Immature natural killer cell (primary cell): ENCODE results near the gene SLC47A1. TPM values are rescaled to one million over a fixed set of nuclear protein-coding genes. Genes with fewer than 3 reads are reported as not detected.
A peak's percentile ranks its signal among the peaks of the same experiment; 100 is the strongest.
"Not testable (repeated sequence)": the region's sequence is repeated elsewhere in the genome, so short reads cannot be mapped to it uniquely, and the experiment has no call there.

Experiments used
- DNase-seq, 3 donors: peaks; one replicate each; pipeline ENCODE4 v3.0.0; 2022; ENCODE audit warnings: mixed read lengths in 1 of 3
- H3K27ac Mint-ChIP-seq, 6 donors: one replicate each; pipeline ENCODE4 v1.8.0; 2020; ENCODE audit warnings: mixed read lengths in 6 of 6, mild to moderate bottlenecking in 5 of 6, inconsistent platforms in 4 of 6, moderate library complexity in 3 of 6
- H3K27me3 Mint-ChIP-seq, 3 donors: one replicate each; pipeline ENCODE4 v1.8.0; 2020 to 2021; ENCODE audit warnings: low read depth in 3 of 3, mild to moderate bottlenecking in 3 of 3, mixed read lengths in 3 of 3, moderate library complexity in 3 of 3, inconsistent platforms in 1 of 3
- H3K36me3 Mint-ChIP-seq, 3 donors: one replicate each; pipeline ENCODE4 v1.8.0; 2020; ENCODE audit warnings: mixed read lengths in 3 of 3, inconsistent platforms in 2 of 3, mild to moderate bottlenecking in 2 of 3
- H3K4me1 Mint-ChIP-seq, 2 donors: one replicate each; pipeline ENCODE4 v1.8.0; 2020; ENCODE audit warnings: inconsistent platforms in 2 of 2, mild to moderate bottlenecking in 2 of 2, mixed read lengths in 2 of 2, moderate library complexity in 1 of 2
- H3K4me3 Mint-ChIP-seq, 5 donors: one replicate each; pipeline ENCODE4 v1.8.0; 2020; ENCODE audit warnings: mild to moderate bottlenecking in 5 of 5, mixed read lengths in 5 of 5, inconsistent platforms in 3 of 5, moderate library complexity in 3 of 5
- H3K9me3 Mint-ChIP-seq, 6 donors: one replicate each; pipeline ENCODE4 v1.8.0; 2020; ENCODE audit warnings: mild to moderate bottlenecking in 6 of 6, mixed read lengths in 6 of 6, inconsistent platforms in 4 of 6, moderate library complexity in 3 of 6
- polyA plus RNA-seq, 3 donors: library from polyadenylated mRNA; unstranded; fragments of 300-500 nt; fragmentation: Illumina TruSeq; gene quantifications; one replicate each; pipeline ENCODE4 v1.2.3, GENCODE V29; 2021

SLC47A1 gene
- under 1 TPM in 1 of 3 donors, not detected in 2; 0.14 TPM for polyA plus RNA-seq

GRCh38 chr17:19533718-19534561 lies at the start of gene SLC47A1:
SLC47A1 (plus strand) TSS chr17:19533854; CDS start chr17:19533940, 86 bp downstream.
- H3K36me3 Mint-ChIP-seq: no peaks in the 10 kb centered on the region
- H3K4me1 Mint-ChIP-seq: peaks cover 10 to 12% of the 10 kb centered on the region in 2 donors
- peak within 1 kb of the TSS in 4 of 5 donors; percentile 23 to 60 (median 38) for H3K4me3 Mint-ChIP-seq
- no peaks in the 10 kb centered on the region for H3K9me3 Mint-ChIP-seq
- peaks cover 6 to 16% (median 12%) of the 10 kb centered on the region in 3 donors for H3K27me3 Mint-ChIP-seq
- peak in 1 of 3 donors; percentile 6 for DNase-seq
- no peak within 1 kb of the TSS for H3K27ac Mint-ChIP-seq

DNA sequence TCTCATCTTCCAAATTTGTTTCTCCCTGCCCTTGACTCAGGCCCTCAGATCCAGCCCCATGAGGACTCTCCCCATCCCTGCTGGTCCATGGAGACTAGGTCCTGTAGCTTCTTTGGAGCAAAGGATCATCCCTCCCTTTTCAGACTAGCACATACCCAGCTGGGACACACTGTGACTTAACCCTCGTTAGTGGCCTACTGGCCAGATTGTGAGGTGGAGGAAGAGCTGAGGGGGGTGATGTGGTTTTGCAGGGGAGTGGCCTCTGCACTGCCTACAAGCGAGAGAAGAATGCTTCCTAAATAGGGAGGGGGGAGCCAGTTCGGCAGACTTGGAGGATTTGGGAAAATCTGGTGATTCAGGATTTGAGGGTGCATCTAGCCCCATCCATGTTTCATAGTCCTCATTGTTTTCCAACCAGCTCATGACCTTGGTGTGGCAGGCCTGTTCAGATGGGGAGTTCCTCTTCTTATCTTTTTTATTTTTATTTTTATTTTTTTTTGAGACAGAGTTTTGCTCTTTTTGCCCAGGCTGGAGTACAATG lies 47.8 kb upstream of the SLC47A1 start:
- peaks cover 1 to 7% (median 5%) of the 10 kb centered on the region in 3 donors for H3K27me3 Mint-ChIP-seq
- peaks cover 0 to 4% (median 0%) of the 10 kb centered on the region in 3 donors for H3K36me3 Mint-ChIP-seq
- H3K27ac Mint-ChIP-seq: no peak overlapping the region

DNA sequence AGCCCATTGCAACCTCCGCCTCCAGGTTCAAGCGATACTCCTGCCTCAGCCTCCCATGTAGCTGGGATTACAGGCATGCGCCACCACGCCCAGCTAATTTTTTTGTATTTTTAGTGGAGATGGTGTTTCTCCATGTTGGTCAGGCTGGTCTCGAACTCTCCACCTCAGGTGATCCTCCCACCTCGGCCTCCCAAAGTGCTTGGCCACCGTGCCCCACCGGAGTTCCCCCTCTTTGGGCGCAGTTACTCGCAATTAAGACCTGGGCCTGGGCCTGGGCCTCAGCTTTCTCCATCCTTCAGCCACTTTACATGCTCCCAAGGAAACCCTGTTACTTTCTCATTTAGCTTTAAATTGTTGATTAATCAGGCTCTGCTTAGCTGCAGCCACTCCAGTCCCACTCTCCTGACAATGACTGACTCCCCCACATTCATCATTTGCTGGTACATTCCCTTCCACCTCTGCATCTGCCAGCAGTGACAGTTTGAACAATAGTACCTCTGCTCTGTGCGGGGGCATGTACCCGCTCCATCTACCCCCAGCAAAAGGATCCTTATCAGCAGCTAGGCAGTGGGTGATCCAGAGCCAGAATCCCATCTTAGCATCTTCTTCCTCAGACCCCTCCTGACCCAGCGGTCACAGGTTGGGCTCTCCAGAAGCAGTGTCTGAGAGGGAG lies 47.2 kb upstream of the SLC47A1 start:
- Mint-ChIP-seq H3K9me3 (no peaks in the 10 kb centered on the region), H3K4me1 (no peaks in the 10 kb centered on the region), H3K4me3 (no peak overlapping the region), H3K27me3 (peaks cover 1 to 7% (median 7%) of the 10 kb centered on the region in 3 donors), H3K27ac (no peak overlapping the region), H3K36me3 (peaks cover 0 to 4% (median 0%) of the 10 kb centered on the region in 3 donors)
- DNase-seq: no peak

More for the DNA sequence above, 47.8 kb upstream of the SLC47A1 start:
- Mint-ChIP-seq H3K9me3 (no peaks in the 10 kb centered on the region), H3K4me1 (no peaks in the 10 kb centered on the region), H3K4me3 (no peak overlapping the region)
- DNase-seq: no peak

DNA sequence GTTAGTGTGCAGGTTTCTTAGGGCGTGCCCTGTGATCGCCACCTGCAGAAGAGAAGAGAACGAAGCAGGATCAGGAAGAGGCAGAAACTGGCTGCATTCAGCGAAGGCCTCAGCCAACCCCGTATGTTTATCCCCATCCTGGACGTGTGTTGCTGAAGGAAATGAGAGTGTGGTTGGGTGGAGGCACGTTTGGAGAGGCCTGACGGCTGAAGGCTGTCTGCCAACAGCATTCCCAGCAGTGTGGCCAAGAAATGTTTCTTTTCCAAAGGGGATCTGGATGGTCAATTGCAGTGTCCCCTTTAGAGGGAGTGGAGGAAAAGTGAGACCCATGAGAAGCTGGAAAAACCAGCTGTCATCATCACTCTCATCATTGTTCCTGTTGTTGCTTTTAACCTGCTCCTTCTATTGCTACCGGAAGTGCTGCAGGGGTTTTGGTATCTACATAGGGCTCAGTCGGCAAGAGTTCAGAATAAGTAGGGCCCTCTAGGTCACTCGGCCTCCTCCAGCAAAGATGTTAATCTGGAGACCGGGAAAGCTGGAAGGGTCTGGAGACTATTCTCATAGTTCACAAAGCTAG lies 46.5 kb upstream of the SLC47A1 start:
- peaks cover 1 to 7% (median 7%) of the 10 kb centered on the region in 3 donors for H3K27me3 Mint-ChIP-seq

GRCh38 chr17:19492141-19492540 lies 41.5 kb upstream of the SLC47A1 start:
- Mint-ChIP-seq H3K27me3 (peaks cover 0 to 6% (median 5%) of the 10 kb centered on the region in 3 donors), H3K4me3 (no peak overlapping the region), H3K27ac (no peak overlapping the region), H3K9me3 (no peaks in the 10 kb centered on the region), H3K36me3 (no peaks in the 10 kb centered on the region), H3K4me1 (no peaks in the 10 kb centered on the region)
- DNase-seq: no peak

More for the DNA sequence above, 46.5 kb upstream of the SLC47A1 start:
- Mint-ChIP-seq H3K9me3 (no peaks in the 10 kb centered on the region), H3K27ac (no peak overlapping the region), H3K36me3 (peaks cover 0 to 4% (median 0%) of the 10 kb centered on the region in 3 donors), H3K4me1 (no peaks in the 10 kb centered on the region), H3K4me3 (no peak overlapping the region)
- DNase-seq: no peak

DNA sequence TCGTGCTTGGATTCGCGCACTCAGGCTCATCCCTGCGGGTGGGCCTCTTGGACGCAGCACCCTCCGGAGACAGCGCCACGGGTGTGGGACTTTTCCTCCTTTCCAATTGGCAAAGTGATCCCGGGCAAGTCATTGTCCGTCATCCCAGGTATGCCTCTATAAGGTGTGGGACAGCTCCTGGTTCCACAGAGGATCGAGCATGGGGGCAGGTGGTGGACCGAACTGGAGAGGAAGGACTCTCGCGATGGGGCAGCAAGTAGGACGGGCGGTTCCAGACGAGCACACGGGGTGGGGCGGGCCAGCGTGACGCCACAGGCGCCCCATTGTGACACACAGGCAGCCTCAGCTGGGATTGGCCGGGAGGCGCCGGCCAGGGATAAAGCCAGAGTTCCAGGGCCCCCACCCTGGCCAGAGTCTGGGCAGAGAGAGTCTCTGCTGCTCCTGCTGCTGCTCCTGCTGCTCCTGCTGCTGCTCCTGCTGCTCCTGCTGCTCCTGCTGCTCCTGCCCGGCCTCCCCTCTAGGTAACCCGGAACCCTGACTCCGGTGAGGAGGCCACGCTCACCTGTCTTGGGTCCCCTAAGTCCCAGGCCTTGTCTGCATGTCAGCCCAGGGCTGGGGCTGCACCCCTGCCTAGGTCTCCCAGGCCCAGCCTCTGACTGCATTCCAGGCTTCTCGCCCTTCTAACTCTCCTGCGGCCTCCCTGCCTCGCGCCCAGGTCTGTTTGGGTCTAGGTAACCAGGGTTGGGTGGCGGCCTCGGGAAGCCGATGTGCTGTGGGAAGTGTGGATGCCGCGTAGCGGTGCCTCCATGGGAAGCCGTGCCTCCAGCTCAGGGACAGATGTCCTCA lies 38.5 kb upstream of the SLC47A1 start:
- Mint-ChIP-seq H3K36me3 (no peaks in the 10 kb centered on the region), H3K27me3 (peaks cover 0 to 5% (median 2%) of the 10 kb centered on the region in 3 donors), H3K4me3 (no peak overlapping the region), H3K9me3 (no peaks in the 10 kb centered on the region), H3K4me1 (no peaks in the 10 kb centered on the region), H3K27ac (no peak overlapping the region)
- DNase-seq: no peak

DNA sequence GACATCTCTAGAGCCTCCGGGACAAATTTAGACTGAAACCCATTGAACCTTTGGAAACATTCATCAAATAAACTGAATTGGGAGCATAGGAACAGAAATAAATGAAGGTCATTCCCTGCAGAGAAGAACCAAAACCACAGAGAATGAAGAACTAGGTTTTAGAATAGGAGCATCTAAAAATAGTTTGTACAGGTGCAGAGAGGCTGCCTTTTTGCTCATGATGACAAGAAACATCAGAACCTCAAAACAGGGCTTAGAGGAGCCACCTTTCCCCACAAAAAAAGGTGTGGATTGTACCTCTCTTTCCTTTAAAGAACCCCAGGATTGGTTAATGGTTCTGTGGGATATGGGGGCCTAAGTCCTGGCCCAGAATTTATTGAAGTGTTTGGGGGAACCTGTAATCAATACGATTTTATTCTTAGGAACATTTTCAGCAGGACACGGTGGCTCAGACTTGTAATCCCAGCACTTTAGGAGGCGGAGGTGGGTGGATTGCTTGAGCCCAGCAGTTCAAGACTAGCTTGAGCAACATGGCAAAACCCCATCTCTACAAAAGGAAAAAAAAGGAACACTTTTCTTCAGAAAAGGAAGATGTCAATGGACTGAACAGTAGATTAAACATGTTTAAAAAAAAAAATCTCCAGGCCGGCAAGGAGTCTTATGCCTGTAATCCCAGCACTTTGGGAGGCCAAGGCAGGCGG lies 37.7 kb upstream of the SLC47A1 start:
- H3K27me3 Mint-ChIP-seq: peaks cover 0 to 3% (median 2%) of the 10 kb centered on the region in 3 donors
- H3K27ac Mint-ChIP-seq: no peak overlapping the region
- DNase-seq: no peak
- H3K36me3 Mint-ChIP-seq: no peaks in the 10 kb centered on the region
- H3K9me3 Mint-ChIP-seq: no peaks in the 10 kb centered on the region
- no peak overlapping the region for H3K4me3 Mint-ChIP-seq
- no peaks in the 10 kb centered on the region for H3K4me1 Mint-ChIP-seq

DNA sequence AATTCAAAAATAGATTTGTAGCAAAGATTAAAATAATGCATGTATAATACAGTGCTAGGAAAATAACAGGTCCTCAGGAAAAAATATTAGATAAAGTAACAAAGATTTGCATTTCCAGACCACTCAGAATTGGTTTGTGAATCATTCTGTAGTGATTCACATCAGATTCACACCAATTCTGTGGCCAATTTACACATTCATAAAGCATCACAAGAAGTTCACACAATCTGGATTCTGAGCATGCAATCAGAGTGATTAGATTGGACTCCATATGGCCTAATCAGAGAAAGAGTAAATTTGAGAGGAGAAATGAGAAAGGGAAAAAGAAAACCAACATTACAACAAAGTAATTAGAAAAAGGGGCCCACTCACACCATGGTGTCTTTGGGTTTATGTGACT lies 36.0 kb upstream of the SLC47A1 start:
- Mint-ChIP-seq H3K27ac (no peak overlapping the region), H3K36me3 (no peaks in the 10 kb centered on the region), H3K9me3 (no peaks in the 10 kb centered on the region), H3K27me3 (peaks cover 0 to 2% (median 2%) of the 10 kb centered on the region in 3 donors), H3K4me1 (no peaks in the 10 kb centered on the region), H3K4me3 (no peak overlapping the region)
- DNase-seq: no peak

- H3K9me3 Mint-ChIP-seq: no peaks in the 10 kb centered on the region
- no peak for DNase-seq
- no peaks in the 10 kb centered on the region for H3K4me1 Mint-ChIP-seq
- H3K4me3 Mint-ChIP-seq: no peak overlapping the region
- peaks cover 0 to 3% (median 2%) of the 10 kb centered on the region in 3 donors for H3K27me3 Mint-ChIP-seq
- H3K27ac Mint-ChIP-seq: peak overlapping the region in 1 of 6 donors; percentile 53
- no peaks in the 10 kb centered on the region for H3K36me3 Mint-ChIP-seq
These were observed 32.4 kb upstream of the SLC47A1 start for GRCh38 chr17:19501219-19501618.

- H3K9me3 Mint-ChIP-seq: no peaks in the 10 kb centered on the region
- H3K27me3 Mint-ChIP-seq: peaks cover 0 to 8% (median 5%) of the 10 kb centered on the region in 3 donors
- peak overlapping the region in 2 of 6 donors; percentile 65 to 91 for H3K27ac Mint-ChIP-seq
- peak; percentile 10 to 56 (median 26) for DNase-seq
- no peaks in the 10 kb centered on the region for H3K36me3 Mint-ChIP-seq
- H3K4me3 Mint-ChIP-seq: peak overlapping the region in 1 of 5 donors; percentile 61
- no peaks in the 10 kb centered on the region for H3K4me1 Mint-ChIP-seq
These were observed 31.1 kb upstream of the SLC47A1 start for GRCh38 chr17:19502517-19502916.

DNA sequence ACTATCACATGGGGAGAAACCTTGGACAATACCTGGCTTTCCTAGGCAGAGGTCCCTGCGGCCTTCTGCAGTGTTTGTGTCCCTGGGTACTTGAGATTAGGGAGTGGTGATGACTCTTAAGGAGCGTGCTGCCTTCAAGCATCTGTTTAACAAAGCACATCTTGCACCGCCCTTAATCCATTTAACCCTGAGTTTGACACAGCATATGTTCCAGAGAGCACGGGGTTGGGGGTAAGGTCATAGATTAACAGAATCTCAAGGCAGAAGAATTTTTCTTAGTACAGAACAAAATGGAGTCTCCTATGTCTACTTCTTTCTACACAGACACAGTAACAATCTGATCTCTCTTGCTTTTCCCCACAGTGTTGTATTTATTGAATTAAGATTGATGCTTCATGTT lies 28.1 kb upstream of the SLC47A1 start:
- Mint-ChIP-seq H3K4me1 (peaks cover 9 to 11% of the 10 kb centered on the region in 2 donors), H3K27ac (peak overlapping the region in 1 of 6 donors; percentile 54), H3K27me3 (peaks cover 11 to 23% (median 21%) of the 10 kb centered on the region in 3 donors), H3K4me3 (peak overlapping the region; percentile 3 to 86 (median 44))
- not testable (repeated sequence) for H3K9me3 Mint-ChIP-seq, H3K36me3 Mint-ChIP-seq, DNase-seq

DNA sequence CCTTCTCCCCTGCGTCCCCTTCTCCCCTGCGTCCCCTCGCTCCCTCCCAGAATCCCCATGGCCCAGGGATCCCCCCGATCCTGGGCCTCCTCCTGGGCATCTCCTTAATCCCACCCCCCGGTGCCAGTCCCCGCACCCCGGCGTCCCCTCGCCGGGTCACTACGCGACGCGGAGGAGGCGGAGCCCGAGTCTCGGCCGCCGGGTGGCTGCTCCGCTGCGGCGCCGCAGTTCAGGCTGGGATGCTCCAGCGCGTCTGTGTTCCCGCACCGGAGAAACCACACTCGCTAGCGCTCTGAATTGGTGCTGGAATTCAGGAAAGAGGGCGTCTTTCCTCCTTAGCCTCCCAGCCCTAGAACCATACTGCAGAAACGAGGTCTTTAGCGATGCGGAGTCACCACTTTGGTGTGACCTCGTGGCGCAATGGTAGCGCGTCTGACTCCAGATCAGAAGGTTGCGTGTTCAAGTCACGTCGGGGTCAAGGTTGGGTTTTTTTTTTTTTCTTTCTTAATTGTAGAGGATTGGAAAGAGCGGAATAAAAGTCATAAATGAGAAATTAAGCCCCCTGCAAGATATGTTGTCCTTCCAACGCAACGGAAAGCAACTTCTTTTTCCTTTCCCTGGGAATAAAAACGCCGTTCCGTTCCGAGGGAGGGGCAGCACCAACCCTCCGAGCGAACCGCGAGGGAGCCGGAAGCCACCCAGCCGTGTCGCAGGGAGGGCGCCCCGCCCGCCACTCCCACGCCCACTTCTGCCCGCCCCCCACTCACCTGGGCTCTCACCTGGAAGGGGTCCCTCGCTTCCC lies 25.7 kb upstream of the SLC47A1 start:
- H3K9me3 Mint-ChIP-seq: peaks cover 0 to 4% (median 0%) of the 10 kb centered on the region in 6 donors
- DNase-seq: peak; percentile 83 to 88 (median 86)
- H3K27ac Mint-ChIP-seq: peak overlapping the region; percentile 86 to 97 (median 92)
- peaks cover 9 to 11% of the 10 kb centered on the region in 2 donors for H3K4me1 Mint-ChIP-seq
- H3K27me3 Mint-ChIP-seq: peaks cover 11 to 23% (median 21%) of the 10 kb centered on the region in 3 donors
- no peaks in the 10 kb centered on the region for H3K36me3 Mint-ChIP-seq
- H3K4me3 Mint-ChIP-seq: peak overlapping the region; percentile 86 to 97 (median 93)
